ENCODE results near the gene FKBP3. TPM values are rescaled to one million over a fixed set of nuclear protein-coding genes. Genes with fewer than 3 reads are reported as not detected.

The FKBP3 gene
- total RNA-seq, 1 donor from 2014 or later: 49.6 TPM

DNA sequence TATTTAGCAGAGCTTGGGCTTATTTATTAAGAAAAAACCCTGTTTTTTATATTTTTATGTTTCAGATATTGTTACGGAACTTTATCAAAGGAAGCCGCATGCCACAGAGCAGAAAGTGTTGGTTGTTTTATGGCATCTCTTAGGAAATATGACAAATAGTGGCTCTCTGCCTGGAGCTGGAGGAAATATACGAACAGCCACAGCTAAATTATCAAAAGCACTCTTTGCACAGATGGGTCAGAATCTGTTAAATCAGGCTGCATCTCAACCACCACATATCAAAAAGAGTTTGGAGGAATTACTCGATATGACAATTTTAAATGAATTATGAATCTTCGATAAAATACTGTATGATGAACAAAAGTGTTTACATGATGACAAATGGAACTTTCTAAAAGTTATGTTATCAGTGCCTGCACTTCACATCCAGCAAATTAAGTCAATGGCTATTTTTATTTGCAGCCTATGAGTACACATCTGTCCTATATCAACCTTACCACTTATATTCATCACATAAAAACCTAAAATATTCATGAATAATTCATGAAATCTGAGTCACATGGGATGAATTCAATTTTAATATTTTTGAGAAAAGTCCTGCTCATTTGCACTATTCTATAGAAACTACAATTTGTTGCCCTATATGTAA is 60.9 kb downstream of the FKBP3 start:
- DNase-seq (ENCODE audit: low spot score): no peak
- peaks cover 5% of the 10 kb centered on the region for H3K36me3 Mint-ChIP-seq (ENCODE audit: low read depth)
- no peaks in the 10 kb centered on the region for H3K4me1 Mint-ChIP-seq (ENCODE audit: low read depth)
- TF ChIP-seq, protein P1, sequence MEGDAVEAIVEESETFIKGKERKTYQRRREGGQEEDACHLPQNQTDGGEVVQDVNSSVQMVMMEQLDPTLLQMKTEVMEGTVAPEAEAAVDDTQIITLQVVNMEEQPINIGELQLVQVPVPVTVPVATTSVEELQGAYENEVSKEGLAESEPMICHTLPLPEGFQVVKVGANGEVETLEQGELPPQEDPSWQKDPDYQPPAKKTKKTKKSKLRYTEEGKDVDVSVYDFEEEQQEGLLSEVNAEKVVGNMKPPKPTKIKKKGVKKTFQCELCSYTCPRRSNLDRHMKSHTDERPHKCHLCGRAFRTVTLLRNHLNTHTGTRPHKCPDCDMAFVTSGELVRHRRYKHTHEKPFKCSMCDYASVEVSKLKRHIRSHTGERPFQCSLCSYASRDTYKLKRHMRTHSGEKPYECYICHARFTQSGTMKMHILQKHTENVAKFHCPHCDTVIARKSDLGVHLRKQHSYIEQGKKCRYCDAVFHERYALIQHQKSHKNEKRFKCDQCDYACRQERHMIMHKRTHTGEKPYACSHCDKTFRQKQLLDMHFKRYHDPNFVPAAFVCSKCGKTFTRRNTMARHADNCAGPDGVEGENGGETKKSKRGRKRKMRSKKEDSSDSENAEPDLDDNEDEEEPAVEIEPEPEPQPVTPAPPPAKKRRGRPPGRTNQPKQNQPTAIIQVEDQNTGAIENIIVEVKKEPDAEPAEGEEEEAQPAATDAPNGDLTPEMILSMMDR (IDR thresholded peaks at IDR 0.05): no peak
- no peaks in the 10 kb centered on the region for H3K27me3 Mint-ChIP-seq (ENCODE audit: low read depth)
- H3K27ac Mint-ChIP-seq (ENCODE audit: unreplicated experiment): no peak overlapping the region
- H3K9me3 Mint-ChIP-seq (ENCODE audit: low read depth): peaks cover 2% of the 10 kb centered on the region
- no peak overlapping the region for H3K4me3 Mint-ChIP-seq (ENCODE audit: unreplicated experiment)

DNA sequence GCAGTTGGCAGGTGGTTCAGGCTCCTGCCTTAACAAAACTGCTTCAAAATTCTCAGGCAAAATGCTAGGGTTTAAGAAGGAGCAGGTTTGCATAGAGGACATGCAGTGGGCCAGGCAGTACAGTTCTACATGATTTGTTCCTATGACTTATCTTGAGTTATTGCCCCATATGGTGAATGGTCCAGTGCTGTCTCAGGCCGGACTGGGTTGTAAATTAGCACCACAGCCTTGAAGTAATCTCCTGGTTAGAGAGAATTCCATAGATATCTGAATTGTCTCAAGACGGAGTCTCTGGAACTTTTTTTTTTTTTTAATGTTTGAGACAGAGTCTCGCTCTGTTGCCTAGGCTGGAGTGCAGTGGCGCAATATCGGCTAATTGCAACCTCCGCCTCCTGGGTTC is 62.2 kb downstream of the FKBP3 start:
- Mint-ChIP-seq H3K27me3 (ENCODE audit: low read depth) (no peaks in the 10 kb centered on the region), H3K9me3 (ENCODE audit: low read depth) (peaks cover 2% of the 10 kb centered on the region), H3K4me1 (ENCODE audit: low read depth) (no peaks in the 10 kb centered on the region), H3K4me3 (ENCODE audit: unreplicated experiment) (no peak overlapping the region), H3K36me3 (ENCODE audit: low read depth) (peaks cover 5% of the 10 kb centered on the region), H3K27ac (ENCODE audit: unreplicated experiment) (no peak overlapping the region)
- TF ChIP-seq, protein P1 (IDR thresholded peaks at IDR 0.05): no peak
- no peak for DNase-seq (ENCODE audit: low spot score)

DNA sequence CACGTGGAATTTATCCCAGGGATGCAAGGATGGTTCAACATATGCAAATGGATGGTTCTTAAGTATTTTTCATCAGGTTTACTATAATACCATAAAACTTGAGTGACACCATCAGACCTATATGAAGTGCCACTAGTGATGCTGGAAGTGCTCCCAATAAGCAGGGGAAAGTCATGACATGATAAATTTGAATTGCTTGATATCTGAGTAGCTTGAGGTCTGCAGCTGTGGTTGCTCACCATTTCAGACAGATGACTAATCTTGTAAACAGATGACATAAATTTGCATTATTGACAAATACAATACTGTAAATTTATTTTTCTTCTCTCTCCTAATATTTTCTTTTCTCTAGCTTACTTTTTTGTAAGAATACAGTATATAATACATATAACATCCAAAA is 64.1 kb downstream of the FKBP3 start:
- H3K27ac Mint-ChIP-seq (ENCODE audit: unreplicated experiment): no peak overlapping the region
- TF ChIP-seq, protein P1 (IDR thresholded peaks at IDR 0.05): no peak
- H3K36me3 Mint-ChIP-seq (ENCODE audit: low read depth): peaks cover 5% of the 10 kb centered on the region
- H3K4me3 Mint-ChIP-seq (ENCODE audit: unreplicated experiment): no peak overlapping the region
- H3K4me1 Mint-ChIP-seq (ENCODE audit: low read depth): peaks cover 4% of the 10 kb centered on the region
- no peaks in the 10 kb centered on the region for H3K27me3 Mint-ChIP-seq (ENCODE audit: low read depth)
- DNase-seq (ENCODE audit: low spot score): no peak
- H3K9me3 Mint-ChIP-seq (ENCODE audit: low read depth): peaks cover 2% of the 10 kb centered on the region

DNA sequence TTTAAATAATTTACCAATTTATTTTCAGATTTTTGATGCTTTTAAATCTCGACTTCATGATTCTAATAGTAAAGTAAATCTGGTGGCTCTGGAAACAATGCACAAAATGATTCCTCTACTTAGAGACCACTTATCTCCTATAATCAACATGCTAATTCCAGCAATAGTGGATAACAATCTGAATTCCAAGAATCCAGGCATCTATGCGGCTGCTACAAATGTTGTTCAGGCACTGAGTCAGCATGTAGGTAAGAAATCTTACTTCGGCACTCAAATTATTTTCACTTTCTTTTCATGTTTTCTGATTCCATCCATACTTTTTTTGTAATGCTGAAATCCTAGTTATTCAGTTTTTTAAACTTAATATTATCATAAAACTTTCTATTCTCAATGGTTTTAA is 65.9 kb downstream of the FKBP3 start:
- Mint-ChIP-seq H3K4me1 (ENCODE audit: low read depth) (peaks cover 6% of the 10 kb centered on the region), H3K27me3 (ENCODE audit: low read depth) (no peaks in the 10 kb centered on the region), H3K27ac (ENCODE audit: unreplicated experiment) (no peak overlapping the region), H3K9me3 (ENCODE audit: low read depth) (peaks cover 5% of the 10 kb centered on the region), H3K36me3 (ENCODE audit: low read depth) (peaks cover 5% of the 10 kb centered on the region), H3K4me3 (ENCODE audit: unreplicated experiment) (no peak overlapping the region)
- no peak for DNase-seq (ENCODE audit: low spot score)
- TF ChIP-seq, protein P1 (IDR thresholded peaks at IDR 0.05): no peak

DNA sequence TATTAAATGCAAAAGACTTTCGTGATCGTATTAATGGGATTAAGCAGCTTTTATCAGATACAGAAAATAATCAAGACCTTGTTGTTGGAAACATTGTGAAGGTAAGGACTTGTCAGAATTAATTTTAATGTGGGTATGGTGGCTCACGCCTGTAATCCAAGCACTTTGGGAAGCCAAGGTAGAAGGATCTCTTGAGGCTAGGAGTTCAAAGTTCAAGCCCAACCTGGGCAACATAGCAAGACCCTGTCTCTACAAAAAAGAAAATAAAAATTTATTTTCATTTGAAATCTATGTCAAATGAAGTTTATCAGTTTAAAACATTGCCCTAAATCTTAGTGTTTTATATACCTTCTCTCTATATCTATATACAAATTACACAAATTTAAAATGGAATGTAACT is 67.6 kb downstream of the FKBP3 start:
- TF ChIP-seq, protein P1 (IDR thresholded peaks at IDR 0.05): no peak
- peaks cover 5% of the 10 kb centered on the region for H3K9me3 Mint-ChIP-seq (ENCODE audit: low read depth)
- peaks cover 5% of the 10 kb centered on the region for H3K36me3 Mint-ChIP-seq (ENCODE audit: low read depth)
- no peak overlapping the region for H3K4me3 Mint-ChIP-seq (ENCODE audit: unreplicated experiment)
- H3K27me3 Mint-ChIP-seq (ENCODE audit: low read depth): no peaks in the 10 kb centered on the region
- H3K4me1 Mint-ChIP-seq (ENCODE audit: low read depth): peaks cover 6% of the 10 kb centered on the region
- no peak overlapping the region for H3K27ac Mint-ChIP-seq (ENCODE audit: unreplicated experiment)
- no peak for DNase-seq (ENCODE audit: low spot score)

Data from chondrocyte (in vitro differentiated cells).